Left hindlimb (tissue), 1 donor: Measurements from ENCODE around the gene ZDHHC20.
"Not testable (repeated sequence)": the region's sequence is repeated elsewhere in the genome, so short reads cannot be mapped to it uniquely, and the experiment has no call there.

Source experiments
- DNase-seq: peaks from one replicate; pipeline ENCODE4 v3.0.0-alpha.2; 2018

ZDHHC20 gene

DNA sequence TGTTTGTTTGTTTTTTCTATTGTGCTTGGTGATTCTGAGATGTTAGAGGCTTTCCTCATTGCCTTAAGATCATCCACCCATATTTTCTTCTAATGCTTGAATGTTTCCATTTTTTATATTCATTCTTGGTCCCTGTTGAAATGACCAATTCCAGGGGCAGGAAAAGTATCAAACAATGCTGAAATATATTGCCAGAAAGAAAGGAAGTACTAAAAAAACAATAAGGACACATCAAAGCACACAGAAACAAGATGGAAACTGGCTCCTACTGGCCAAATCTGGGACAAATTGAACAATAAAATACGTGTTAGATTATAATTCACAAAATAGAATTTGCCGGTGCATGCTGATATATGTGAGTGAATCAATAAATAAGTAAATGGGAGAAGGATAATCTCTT lies 23.9 kb downstream of the ZDHHC20 start:
- no peak for DNase-seq

GRCh38 chr13:21434588-21434987 lies 24.5 kb downstream of the ZDHHC20 start:
- no peak for DNase-seq

GRCh38 chr13:21429211-21429610 lies 29.9 kb downstream of the ZDHHC20 start:
- no peak for DNase-seq

GRCh38 chr13:21427741-21428140 lies 31.4 kb downstream of the ZDHHC20 start:
- DNase-seq, result no peak

GRCh38 chr13:21426238-21426637 lies 32.9 kb downstream of the ZDHHC20 start:
- DNase-seq, result no peak

- no peak for DNase-seq
These were observed 38.4 kb downstream of the ZDHHC20 start for GRCh38 chr13:21420706-21421105.

- no peak for DNase-seq
These were observed 46.1 kb downstream of the ZDHHC20 start for GRCh38 chr13:21413013-21413412.

DNA sequence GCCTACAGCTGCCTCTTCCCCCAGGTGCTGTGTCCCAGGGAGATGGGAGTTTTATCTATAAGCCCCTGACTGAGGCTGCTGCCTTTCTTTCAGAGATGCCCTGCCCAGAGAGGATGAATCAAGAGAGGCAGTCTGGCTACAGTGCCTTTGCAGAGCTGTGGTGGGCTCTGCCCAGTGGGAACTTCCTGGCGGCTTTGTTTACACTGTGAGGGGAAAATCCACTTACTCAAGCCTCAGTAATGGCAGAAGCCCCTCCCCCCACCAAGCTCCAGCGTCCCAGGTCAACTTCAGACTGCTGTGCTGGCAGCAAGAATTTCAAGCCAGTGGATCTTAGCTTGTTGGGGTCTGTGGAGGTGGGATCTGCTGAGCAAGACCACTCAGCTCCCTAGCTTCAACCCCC lies 48.6 kb downstream of the ZDHHC20 start:
- not testable (repeated sequence) for DNase-seq

DNA sequence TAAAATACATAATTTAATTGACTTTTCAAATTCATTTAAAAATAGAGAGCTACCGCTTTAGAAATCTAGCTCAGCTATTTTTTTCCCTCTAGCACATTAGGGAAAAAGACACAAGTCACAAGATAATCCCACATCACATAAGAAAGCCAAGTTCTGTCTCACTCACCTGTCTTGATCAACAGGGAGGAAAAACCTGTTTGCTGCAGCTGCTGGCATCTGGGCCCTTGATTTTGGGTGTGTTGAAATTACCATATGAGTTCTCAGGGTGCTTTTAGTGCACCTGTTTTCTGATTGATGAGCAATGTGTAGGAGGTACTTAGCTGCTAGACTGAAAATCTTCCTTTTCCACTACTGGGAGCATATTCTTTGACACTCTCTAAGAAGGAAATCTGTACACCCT lies 53.8 kb downstream of the ZDHHC20 start:
- no peak for DNase-seq

GRCh38 chr13:21402586-21403307 lies 56.4 kb downstream of the ZDHHC20 start:
- DNase-seq, result no peak

DNA sequence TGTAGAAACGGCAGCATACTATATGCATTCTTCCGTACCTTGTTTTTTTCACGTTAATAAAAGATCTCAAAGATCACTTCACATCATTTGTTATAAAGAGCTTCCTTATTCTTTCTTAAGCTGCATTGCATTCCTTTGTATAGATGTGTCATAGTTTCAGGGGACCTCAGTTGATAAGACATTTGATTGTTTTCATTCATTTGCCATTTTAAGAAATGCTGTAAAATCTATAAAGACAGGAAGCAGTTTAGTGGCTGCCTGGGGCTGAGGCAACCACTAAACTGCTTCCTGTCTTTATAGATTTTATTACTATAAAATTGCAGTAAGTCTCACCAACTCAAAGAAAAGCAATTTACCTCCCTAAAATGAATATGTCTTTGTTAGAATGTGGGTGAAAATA lies 59.4 kb downstream of the ZDHHC20 start:
- no peak for DNase-seq

GRCh38 chr13:21395953-21396352 lies 63.1 kb downstream of the ZDHHC20 start:
- no peak for DNase-seq

DNA sequence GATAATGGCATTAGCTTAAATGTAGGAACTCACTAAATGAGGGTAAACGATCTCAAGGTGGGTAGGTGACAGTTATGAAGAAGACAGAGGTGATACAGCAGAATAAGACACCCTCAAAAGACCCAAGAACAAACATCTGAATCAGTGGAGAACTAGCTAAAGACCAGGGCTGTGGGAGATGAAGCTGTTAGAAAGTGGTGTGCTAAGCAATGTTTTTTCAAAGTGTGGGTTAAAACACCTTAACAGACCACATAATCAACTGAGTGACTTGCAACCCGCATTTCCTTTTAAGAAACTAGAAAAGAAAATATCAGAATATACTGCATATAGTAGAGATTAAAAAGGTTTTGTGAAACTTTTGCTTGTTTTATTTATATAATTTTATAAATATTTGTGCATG lies 70.0 kb downstream of the ZDHHC20 start:
- no peak for DNase-seq

DNA sequence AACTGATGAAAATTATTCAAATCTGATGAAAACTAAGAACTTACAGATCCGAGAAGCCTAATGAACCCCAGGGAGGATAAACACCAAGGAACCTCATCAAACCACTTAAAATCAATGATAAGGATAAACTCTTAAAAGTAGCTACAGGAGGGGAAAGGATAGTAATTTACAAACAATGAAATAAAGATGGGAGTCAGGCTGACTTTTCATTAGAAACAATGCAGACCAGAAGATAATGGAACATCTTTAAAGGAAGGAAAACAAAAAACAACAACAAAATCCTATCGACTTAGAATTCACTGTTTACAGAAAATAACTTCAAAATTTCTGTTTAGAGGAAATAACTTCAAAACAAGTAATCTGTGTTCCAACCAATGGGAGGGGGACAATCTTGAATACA lies 73.4 kb downstream of the ZDHHC20 start:
- DNase-seq, result no peak

DNA sequence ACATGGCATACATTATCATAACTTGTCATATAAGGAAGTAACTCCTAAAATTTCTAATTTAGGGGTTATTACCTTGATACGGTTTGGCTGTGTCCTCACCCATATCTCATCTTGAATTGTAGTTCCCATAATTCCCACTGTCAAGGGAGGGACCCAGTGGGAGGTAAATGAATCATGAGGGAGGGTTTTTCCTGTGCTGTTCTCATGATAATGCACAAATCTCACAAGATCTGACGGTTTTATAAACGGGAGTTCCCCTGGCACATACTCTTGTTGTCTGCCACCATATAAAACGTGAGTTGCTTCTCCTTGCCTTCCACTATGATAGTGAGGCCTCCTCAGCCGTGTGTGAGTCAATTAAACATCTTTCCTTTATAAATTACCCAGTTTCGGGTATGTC lies 76.0 kb downstream of the ZDHHC20 start:
- no peak for DNase-seq

DNA sequence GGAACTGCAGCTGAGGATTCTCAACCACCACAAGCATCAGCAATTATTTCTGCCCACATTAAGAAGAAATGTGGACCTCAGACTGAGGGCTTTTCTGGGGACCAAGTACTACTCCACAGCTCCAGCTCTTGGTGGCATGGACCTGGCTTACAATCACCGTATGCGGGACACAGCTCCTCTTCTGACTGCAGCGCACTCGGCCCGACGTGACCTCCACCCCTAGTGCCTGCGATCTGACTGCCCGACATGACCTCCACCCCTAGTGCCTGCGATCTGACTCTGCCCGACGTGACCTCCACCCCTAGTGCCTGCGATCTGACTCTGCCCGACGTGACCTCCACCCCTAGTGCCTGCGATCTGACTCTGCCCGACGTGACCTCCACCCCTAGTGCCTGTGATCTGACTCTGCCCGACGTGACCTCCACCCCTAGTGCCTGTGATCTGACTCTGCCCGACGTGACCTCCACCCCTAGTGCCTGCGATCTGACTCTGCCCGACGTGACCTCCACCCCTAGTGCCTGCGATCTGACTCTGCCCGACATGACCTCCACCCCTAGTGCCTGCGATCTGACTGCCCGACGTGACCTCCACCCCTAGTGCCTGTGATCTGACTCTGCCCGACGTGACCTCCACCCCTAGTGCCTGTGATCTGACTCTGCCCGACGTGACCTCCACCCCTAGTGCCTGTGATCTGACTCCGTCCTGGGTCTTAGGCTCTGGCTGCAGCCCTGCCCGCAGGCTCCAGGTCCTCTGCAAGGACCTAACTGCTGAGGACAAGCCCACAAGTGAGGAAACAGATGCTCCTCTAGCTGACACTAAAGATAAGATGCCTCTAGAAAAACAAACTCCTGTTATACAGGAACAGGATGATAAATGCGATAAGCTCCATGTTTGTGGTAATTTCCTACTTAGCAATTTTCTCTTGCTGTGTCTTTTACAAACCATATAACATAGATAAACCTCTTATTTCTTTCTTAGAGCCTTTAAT lies 81.8 kb downstream of the ZDHHC20 start:
- not testable (repeated sequence) for DNase-seq

DNA sequence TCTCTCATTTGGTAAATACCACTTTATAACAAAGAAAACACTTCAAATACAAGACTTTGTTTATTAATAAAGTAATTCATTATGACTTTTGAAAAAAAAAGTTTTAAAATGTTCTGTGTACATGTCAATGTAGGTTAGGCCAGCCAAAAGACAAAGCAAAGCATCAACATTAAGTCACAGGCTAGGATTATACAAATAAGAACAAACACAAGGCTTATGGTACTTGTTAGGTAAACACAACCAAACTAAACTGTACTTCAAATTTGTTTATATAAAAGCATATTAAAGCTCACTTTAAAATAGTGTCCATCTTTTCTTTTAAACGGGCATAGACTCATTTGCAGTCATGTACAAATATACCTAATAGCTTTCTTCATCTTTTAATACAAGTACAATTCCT lies 86.6 kb downstream of the ZDHHC20 start:
- DNase-seq, result no peak

GRCh38 chr13:21371011-21371410 lies 88.1 kb downstream of the ZDHHC20 start:
- no peak for DNase-seq

- no peak for DNase-seq
These were observed 93.5 kb downstream of the ZDHHC20 start for GRCh38 chr13:21365574-21365973.

GRCh38 chr13:21364916-21365315 lies 94.2 kb downstream of the ZDHHC20 start:
- DNase-seq, result no peak

GRCh38 chr13:21364357-21364756 lies 94.7 kb downstream of the ZDHHC20 start:
- DNase-seq, result no peak

GRCh38 chr13:21362741-21363140 lies 96.4 kb downstream of the ZDHHC20 start:
- no peak for DNase-seq

- DNase-seq, result no peak
These were observed 97.4 kb downstream of the ZDHHC20 start for GRCh38 chr13:21361706-21362105.

- no peak for DNase-seq
These were observed 98.0 kb downstream of the ZDHHC20 start for GRCh38 chr13:21361123-21361522.
